ENCODE measurements around the gene KCNMA1.
"Not testable (repeated sequence)": the region's sequence is repeated elsewhere in the genome, so short reads cannot be mapped to it uniquely, and the experiment has no call there.

Gene KCNMA1

GRCh38 chr10:77349226-77349625 lies 288.4 kb downstream of the KCNMA1 start:
- H3K4me3 ChIP-seq (ENCODE audit: low read depth, low read length): no peak overlapping the region
- TF ChIP-seq CTCF (IDR thresholded peaks at IDR 0.05; ENCODE audit: low read depth, low read length): no peak

GRCh38 chr10:77348751-77349150 lies 288.9 kb downstream of the KCNMA1 start:
- TF ChIP-seq CTCF (IDR thresholded peaks at IDR 0.05; ENCODE audit: low read depth, low read length): no peak
- H3K4me3 ChIP-seq (ENCODE audit: low read depth, low read length): no peak overlapping the region

- H3K4me3 ChIP-seq (ENCODE audit: low read depth, low read length): no peak overlapping the region
- no peak for TF ChIP-seq CTCF (IDR thresholded peaks at IDR 0.05; ENCODE audit: low read depth, low read length)
These were observed 289.5 kb downstream of the KCNMA1 start for GRCh38 chr10:77348082-77348481.

GRCh38 chr10:77347052-77347451 lies 290.6 kb downstream of the KCNMA1 start:
- H3K4me3 ChIP-seq (ENCODE audit: low read depth, low read length): no peak overlapping the region

GRCh38 chr10:77341055-77341454 lies 296.6 kb downstream of the KCNMA1 start:
- H3K4me3 ChIP-seq (ENCODE audit: low read depth, low read length): no peak overlapping the region
- no peak for TF ChIP-seq CTCF (IDR thresholded peaks at IDR 0.05; ENCODE audit: low read depth, low read length)

More at GRCh38 chr10:77347052-77347451, 290.6 kb downstream of the KCNMA1 start:
- TF ChIP-seq CTCF (IDR thresholded peaks at IDR 0.05; ENCODE audit: low read depth, low read length): no peak

- not testable (repeated sequence) for H3K4me3 ChIP-seq (ENCODE audit: low read depth, low read length)
These were observed 297.7 kb downstream of the KCNMA1 start for GRCh38 chr10:77339872-77340271.

- no peak for TF ChIP-seq CTCF (IDR thresholded peaks at IDR 0.05; ENCODE audit: low read depth, low read length)
- H3K4me3 ChIP-seq (ENCODE audit: low read depth, low read length): no peak overlapping the region
These were observed 298.4 kb downstream of the KCNMA1 start for GRCh38 chr10:77339166-77339565.

GRCh38 chr10:77338143-77338542 lies 299.5 kb downstream of the KCNMA1 start:
- no peak for TF ChIP-seq CTCF (IDR thresholded peaks at IDR 0.05; ENCODE audit: low read depth, low read length)
- no peak overlapping the region for H3K4me3 ChIP-seq (ENCODE audit: low read depth, low read length)
